ENCODE data around the gene RAB5IF. TPM values are rescaled to one million over a fixed set of nuclear protein-coding genes. Genes with fewer than 3 reads are reported as not detected.
"Not testable (repeated sequence)": the region's sequence is repeated elsewhere in the genome, so short reads cannot be mapped to it uniquely, and the experiment has no call there.

The RAB5IF gene
- total RNA-seq, 1 donor from 2014 or later = 100 TPM

DNA sequence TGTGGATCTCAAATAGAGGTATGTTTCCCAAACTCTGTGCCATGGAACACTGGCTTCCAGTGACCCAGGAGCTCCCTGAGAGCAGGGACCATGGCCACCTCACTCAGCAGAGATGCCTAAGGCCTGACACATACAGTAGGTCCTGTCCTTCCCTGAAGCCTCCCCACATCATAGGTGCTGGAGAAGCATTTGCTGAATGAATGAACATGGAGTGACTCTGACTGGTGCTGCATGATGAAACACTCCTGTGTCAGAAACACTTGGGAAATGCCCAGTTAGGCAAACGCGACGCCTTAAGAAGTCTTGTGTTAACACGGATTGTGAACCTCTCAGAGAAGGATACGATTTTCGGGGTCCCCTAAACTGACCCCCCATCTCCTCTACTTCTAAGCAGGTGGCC is 26.1 kb downstream of the RAB5IF start:
- DNase-seq = no peak

DNA sequence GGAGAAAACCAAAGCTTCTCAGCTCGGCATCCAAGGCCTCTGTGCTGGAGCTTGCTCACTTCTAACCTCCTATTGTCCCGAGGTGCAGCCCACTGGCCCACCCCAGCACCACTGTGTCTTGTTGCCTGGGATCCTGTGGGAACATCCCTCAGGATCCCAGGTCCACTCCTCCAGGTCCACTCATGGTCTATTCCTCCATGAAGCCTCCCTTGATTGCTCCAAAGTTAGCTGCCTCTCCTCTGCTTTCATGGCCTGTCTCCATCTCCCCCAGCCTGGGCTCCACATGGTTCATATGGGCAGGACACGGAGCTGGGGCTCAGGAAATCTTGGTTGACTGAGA is 26.5 kb downstream of the RAB5IF start:
- DNase-seq = no peak

DNA sequence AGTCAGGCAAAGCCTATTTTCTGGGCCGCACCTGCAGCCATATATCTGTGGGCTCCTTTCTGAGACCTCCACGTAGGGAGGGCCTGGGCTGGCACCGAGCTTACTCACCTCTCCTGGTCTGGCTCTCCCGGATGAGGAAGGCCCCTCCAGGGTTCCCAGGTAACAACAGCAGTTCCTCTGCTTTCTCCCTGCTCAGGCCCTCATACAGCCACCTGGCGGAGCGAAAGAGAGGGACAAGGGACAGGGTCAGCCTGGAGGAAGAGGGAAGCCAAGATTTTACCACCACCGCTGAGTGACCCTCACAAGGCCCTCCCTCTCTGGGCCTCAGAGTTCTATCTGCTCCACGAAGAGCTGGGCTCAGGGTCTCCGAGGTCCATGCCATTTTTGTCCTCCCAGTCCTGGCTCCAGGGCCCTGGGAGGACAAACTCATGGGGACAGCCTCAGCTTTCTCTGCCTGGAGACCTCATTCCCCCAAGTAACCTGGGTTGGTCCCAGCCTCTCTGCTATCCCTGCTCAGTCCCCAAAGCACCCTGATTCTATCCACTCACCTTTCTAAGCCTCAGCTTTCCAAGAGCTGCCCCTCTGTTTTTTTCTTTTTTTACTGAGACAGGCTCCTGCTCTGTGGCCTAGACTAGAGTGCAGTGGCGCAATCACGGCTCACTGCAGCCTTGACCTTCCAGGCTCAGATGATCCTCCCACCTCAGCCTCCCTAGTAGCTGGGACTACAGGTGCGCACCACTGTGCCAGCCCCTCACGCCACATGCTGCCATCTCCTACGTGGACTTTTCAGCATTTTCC is 27.1 kb downstream of the RAB5IF start:
- no peak for DNase-seq

DNA sequence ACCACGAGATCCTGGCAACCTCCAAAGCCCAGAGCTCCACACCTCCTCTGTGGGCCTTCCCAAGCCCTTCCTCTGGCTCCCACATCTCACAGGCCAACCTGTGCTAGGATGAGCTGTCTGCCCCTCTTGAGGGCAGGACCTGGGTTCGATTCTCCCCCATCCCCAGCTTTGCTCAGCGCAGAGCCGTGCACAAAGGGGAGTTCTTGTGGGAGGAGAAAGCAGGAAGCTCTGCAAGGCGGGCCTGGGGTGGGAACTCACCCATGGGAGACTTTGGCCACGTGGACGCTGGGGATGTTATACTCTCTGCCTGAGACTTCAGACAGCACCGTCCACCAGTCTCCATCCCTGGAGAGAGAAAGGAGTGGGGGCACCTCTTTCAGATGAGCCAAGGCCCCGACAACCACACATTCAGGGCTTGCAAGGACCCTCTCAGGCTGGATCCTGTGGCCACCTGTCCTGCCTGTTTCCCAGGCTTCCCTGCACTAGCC is 27.8 kb downstream of the RAB5IF start:
- DNase-seq = no peak

DNA sequence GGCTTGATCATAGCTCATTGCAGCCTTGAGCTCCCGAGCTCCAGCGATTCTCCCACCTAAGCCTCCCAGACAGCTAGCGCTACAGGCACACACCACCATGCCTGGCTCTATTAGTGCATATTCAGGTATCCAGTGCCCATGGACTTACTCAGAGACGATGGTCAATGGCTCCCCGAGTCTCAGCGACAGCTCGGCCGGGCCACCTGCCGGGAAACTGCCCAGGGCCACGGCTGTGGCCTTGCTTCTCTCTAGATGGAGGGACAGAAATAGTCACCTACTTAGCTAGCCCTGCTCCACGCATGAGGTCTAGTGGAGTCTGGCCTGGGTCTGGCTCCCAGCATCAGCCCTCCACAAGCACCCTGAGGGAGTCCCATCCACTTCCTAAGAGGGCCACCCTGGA is 28.8 kb downstream of the RAB5IF start:
- DNase-seq = no peak

DNA sequence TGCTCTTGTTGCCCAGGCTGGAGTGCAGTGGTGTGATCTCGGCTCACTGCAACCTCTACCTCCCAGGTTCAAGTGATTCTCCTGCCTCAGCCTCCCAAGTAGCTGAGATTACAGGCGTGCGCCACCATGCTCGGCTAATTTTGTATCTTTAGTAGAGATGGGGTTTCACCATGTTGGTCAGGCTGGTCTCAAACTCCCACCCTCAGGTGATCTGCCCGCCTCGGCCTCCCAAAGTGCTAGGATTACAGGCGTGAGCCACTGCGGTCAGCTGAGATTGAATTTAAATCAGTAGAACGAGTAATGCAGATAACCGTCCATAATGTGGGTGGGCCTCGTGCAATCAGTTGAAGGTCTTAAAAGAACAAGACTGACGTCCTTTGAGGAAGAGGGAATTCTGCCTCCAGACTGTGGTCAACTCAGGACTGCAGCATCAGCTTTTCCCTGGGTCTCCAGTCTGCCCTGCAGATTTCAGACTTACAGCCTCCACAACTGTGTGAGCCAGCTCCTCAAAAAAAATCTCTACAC is 33.4 kb downstream of the RAB5IF start:
- not testable (repeated sequence) for DNase-seq

DNA sequence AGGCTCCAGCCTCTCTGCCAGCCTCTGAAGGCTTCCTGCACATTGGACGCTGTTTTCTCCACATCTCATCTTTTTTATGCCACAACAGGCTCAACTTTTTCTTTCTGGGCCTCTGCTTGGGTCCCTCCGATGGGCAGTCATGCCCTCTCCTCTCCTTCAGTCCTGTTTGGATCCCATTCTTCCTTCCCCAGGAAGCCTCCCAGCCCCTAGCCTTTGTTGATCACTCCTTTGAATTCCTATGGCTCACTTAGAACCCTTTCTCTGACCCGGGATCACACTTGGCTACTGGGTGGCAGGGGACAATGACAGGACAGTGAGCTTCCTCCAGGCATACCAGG is 35.9 kb downstream of the RAB5IF start:
- no peak for DNase-seq

DNA sequence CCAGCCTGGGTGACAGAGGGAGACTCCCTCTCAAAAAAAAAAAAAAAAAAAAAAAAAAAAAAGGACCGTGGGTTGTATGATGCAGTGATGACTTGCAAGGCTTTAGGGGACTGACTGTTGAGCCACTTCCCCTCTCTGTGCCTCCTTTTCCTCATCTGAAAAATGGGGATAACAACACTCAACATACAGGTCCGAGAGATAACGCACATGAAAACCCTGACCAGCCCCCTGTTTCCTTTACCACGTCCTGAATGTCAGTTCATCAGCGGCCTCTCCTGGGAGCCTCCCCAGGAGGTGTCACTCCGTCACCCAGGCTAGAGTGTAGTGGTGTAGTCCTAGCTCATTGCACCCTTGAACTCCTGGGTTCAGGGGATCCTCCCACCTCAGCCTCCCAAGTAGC is 36.6 kb downstream of the RAB5IF start:
- DNase-seq = no peak

DNA sequence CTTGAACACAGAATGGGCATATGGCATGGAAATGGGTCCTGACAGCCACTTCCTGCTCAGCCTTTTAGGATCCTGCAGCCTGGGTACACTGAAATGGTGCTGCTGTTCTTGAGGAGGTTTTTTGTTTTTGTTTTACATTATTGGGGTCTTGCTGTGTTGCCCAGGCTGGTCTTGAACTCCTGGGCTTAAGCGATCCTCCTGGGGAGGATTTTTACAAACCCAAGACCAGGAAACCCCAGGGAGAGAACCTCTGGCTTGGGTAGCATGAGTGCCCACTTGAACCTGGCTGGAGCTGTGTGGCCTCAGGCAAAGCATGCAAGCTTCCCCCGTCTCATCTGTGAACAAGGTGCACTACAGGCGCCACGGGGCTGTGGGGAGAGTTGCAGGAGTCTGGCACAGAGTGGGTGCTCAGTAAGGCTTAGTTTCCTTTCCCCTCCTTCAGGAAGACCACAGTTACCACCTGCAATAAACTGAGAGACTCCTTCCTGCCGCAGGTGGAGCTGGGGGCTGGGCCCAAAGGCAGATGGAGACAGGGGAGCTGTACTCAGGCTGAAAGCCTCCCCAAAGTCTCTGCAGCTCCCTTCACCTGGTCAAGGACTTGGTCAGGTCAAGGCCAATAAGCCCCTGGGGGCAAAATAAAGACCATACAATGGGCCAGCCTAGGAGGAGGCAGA is 38.6 kb downstream of the RAB5IF start:
- no peak for DNase-seq

DNA sequence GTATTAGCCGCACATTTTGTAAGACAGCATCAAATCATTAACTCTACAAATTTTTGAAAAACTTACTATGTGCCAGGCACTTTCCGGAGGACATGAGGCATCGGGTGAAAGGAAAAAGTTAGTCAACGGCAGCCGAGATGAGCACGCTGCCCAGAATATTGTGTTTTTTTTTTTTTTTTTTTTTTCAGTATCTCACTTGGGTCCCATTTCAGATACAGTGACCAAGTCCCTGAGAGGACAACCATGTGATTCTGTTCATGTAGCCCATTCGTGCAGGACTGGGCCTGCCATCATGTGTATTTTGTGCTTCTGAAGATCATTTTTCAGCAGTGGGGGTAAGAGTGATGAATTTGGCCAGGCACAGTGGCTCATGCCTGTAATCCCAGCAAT is 39.1 kb downstream of the RAB5IF start:
- peak; percentile 26 for DNase-seq

DNA sequence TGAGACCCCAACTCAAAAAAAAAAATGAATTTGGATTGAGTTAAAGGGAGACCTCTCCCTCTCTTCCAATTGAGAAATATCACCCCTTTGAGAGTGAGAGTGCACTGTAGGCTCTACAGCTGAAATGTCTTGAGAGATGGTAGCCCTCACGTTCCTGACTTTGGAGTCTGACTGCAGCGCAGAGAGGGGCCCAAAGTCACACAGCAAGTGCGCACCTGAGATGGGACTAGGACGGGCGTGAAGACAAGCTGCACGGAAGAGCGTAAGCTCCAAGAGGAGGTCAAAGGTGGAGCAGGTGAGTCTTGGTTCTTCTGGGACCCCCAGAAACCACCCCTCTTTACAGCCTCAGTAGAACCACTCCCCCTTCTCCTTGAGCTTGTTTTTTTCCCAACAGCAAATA is 39.8 kb downstream of the RAB5IF start:
- no peak for DNase-seq

DNA sequence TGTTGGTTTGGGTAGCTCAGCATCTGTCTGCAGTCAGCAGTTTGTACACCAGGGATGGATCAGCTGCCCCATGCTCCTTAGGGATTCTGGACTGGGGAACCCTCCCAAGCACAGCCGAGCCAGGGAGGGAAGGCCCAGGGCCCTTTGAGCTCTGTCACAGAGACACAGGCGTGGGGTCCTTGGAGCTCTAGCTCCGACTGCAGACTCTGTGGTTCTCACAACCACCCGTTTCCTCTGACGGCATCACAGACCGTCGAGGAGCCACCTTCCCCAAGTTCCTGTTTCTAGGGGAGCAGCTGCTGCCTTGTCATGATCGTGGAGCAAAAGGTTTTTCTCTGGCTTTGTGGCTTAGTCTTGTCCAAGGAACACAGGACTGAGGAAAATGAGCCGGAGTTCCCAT is 40.4 kb downstream of the RAB5IF start, which contains the start of gene SLA2:
Gene SLA2, minus strand, starts transcription at position 199 of the 400 bp plus-strand sequence. CDS start 4,861 bp downstream, outside the sequence.
- peak; percentile 12 for DNase-seq

DNA sequence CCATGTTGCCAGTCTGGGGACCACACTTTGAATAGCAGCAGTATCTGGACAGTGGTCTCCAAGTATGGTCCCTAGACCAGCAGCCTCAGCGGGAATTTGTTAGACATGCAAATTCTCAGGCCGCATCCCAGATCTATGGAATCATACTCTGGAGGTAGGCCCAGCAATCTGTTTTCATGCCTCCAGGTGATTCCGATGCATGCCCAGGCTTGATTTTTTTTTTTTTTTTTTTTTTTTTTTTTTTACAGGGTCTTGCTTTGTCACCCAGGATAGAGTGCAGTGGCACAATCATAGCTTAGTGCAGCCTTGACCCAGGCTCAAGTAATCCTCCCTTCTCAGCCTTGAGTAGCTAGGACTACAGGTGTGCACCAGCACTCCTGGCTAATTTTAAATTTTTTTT is 41.1 kb downstream of the RAB5IF start:
- DNase-seq = no peak

DNA sequence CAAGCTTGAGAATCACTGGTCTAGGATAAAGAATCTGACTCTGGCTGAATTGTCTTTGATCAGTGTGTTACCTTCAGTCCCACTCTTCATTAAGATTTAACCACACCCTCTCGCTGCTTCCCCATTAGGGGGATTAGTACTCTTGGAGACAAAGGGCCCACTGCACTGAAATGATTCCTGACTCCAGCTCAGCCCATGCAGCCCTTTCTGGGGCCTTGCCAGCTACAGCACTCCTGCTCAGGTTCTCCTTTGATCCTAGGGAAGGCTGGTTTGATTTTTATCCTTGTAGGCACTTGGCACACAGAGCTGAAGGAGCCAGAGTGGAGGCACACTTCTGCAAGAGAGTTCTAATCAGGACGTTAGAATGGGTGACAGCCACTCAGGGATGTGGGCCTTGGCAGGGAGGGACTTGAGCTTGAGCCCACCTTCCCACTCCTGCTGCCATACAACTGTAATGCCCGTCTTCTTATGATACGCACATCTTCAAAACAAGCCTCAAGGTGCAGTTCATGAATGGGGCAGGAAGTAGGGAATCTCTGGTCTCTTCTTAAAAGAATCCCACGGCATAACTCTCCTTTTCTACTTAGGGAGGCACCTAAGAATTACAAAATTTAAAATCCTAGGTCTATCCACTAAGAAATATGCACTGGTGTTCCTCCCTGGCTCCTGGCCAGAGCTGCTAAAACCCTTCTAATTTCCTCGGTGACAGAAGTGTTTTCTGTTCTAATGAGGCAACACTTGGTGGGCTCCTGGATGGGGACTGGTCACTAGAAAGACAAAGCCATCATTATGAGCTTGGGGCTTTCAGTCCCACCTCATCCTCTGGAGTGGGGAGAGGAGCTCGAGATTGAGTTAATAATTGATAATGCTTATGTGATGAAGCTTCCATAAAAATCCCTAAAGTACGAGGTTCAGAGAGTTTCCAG is 41.9 kb downstream of the RAB5IF start:
- DNase-seq = no peak

DNA sequence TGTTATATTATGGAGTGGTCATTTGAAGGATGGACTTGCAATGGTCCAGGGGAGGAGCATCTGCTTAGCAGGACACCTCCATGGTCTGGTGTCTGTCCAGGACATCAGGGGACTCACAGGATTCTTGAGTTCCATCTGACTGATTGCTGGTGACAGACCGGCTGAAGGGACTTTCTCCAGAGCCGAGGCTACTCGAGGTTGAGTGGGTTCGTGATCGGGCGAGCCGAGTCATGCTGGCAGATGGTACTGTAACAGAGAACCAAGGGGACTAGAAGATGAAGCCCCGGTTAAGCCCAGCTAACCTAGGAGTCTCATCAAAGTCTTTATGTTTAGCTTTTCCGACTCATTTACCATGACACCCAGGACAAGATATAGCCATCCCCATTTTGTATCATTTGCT is 47.9 kb downstream of the RAB5IF start:
- DNase-seq = no peak

DNA sequence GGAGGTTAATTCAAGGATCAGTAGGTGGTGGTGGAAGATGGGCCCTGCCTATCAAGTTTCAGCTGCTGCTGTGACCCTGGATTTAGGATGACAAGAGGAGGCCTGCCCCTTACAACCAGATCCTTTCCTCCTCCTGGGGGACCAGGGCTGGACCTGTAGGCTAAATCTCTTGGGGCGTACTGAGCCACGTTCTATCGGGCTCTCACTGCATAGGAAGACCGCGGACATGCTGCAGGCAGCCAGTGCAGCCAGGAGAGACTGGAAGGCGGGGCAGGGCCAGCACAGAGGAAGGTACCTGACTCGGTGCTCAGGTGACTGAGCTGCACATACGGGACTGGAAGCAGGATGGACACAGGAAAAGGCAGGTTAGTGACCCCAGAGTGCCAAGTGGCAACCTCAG is 48.9 kb downstream of the RAB5IF start:
- DNase-seq = no peak

DNA sequence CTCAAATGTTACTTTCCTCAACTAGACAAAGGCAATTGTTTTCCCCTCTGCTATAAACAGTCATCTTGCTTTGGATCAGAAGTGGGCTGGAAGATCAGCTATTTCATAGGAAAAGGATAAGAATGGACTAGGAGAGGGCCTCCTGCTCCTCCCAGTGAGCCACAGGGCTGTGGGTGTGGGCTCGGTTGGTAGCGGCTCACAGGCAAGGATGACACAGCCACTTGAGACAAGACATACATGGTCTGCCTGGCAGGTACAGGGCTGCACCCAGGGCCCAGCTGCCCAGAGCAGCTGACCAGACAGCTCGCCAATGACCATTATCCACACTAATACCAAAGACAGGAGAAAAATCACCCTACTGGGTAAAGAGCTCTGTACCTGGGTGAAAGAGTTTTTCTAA is 49.4 kb downstream of the RAB5IF start:
- no peak for DNase-seq

DNA sequence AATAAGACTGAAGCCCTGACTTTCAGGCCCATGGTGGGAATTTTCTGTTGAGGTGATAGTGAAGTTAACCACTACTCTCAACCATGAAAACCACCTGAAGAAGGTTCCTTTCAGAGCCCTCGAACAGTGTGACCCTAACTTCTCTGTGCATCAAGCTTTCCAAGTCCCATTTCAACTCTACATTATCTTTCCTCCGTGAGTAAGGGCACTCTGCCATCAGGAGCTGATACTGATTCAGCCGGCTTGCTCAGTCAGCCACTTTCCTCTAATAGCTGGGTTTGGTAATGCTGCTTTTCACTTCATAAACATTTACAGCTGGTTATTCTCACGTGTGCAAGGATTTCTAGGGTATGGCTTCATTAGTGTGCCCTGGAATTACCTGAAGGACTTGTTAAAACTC is 51.2 kb downstream of the RAB5IF start:
- no peak for DNase-seq

DNA sequence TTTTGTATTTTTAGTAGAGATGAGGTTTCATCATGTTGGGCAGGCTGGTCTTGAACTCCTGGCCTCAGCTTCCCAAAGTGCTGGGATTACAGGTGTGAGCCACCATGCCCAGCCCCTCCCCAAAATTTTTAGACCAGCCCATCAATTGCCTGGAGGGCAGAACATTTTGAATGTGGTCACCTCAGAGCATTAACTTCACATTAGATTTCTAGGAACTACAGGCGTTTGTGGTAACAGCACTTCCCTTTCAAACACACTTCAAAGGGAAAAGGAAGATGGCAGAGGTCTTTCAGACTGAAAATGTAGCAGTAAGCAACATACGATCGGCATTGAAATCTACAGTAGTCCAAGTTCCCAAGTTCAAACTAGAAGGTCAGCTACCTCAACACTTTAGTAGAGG is 52.7 kb downstream of the RAB5IF start:
- no peak for DNase-seq

All from dermis blood vessel endothelial cell (primary cell).